AG04449 (cell line): ENCODE data around the gene ZNF443.
"Not testable (repeated sequence)": the region's sequence is repeated elsewhere in the genome, so short reads cannot be mapped to it uniquely, and the experiment has no call there.

Source experiments
- CTCF ChIA-PET: fragments of 350-600 bp; formaldehyde crosslinking; extraction: SDS; loops from one replicate; lab custom pipeline; 2021; ENCODE audit warnings: antibody characterized with exemption; lab: Yijun Ruan, JAX
- POLR2A ChIA-PET: fragments of 400-600, 350-600 bp; formaldehyde crosslinking; extraction: SDS; loops from one replicate; lab custom pipeline; 2020; ENCODE audit warnings: antibody characterized with exemption, inconsistent platforms; lab: Yijun Ruan, JAX
- DNase-seq: peaks from one replicate; pipeline ENCODE4 v3.0.0-alpha.2; 2010; ENCODE audit warnings: low read depth, low spot score
- H3K4me3 ChIP-seq: 2 replicates; pipeline ENCODE4 v1.5.1; 2011; ENCODE audit warnings: low read depth, mild to moderate bottlenecking, control low read depth, low read length
- CTCF ChIP-seq: IDR thresholded peaks from one replicate; pipeline ENCODE4 v1.5.1; 2011; ENCODE audit warnings: mild to moderate bottlenecking, moderate library complexity, low read length, control low read depth, inconsistent platforms; ENCODE audit not compliant: insufficient read depth; ENCODE audit errors: missing control alignments

The ZNF443 gene

GRCh38 chr19:12411893-12412292 lies 28.9 kb downstream of the ZNF443 start:
- POLR2A ChIA-PET = no interaction called here
- no peak for TF ChIP-seq CTCF
- CTCF ChIA-PET = no interaction called here
- H3K4me3 ChIP-seq = no peak overlapping the region
- DNase-seq = no peak

- DNase-seq = peak; percentile 59
- ChIA-PET CTCF (no interaction called here), POLR2A (interaction anchor here (1.2 kb wide), 1 partner anchor 67 kb away, joined by 3 read pairs; the partner anchor contains the start of gene ZNF563)
- no peak for TF ChIP-seq CTCF
- H3K4me3 ChIP-seq = peak within 1 kb of the TSS; percentile 80
Measured at GRCh38 chr19:12400633-12401502, 40.0 kb downstream of the ZNF443 start, which contains the start of gene ZNF799. Gene ZNF799, minus strand, starts transcription at chr19:12401271. Its CDS starts 201 bp downstream, at chr19:12401070.

GRCh38 chr19:12399901-12400632 lies 40.8 kb downstream of the ZNF443 start:
- CTCF ChIA-PET = interaction anchor here (1.1 kb wide), 1 partner anchor 34 kb away, joined by 3 read pairs; no protein-coding TSS in a partner anchor
- DNase-seq, POLR2A ChIA-PET: not testable (repeated sequence)
- H3K4me3 ChIP-seq = peak overlapping the region; percentile 80

GRCh38 chr19:12391148-12391547 lies 49.7 kb downstream of the ZNF443 start:
- DNase-seq, H3K4me3 ChIP-seq, CTCF ChIA-PET, POLR2A ChIA-PET: not testable (repeated sequence)

- H3K4me3 ChIP-seq, POLR2A ChIA-PET, DNase-seq, CTCF ChIA-PET: not testable (repeated sequence)
Measured at GRCh38 chr19:12386365-12386764, 54.5 kb downstream of the ZNF443 start.

GRCh38 chr19:12380444-12380737 lies 60.4 kb downstream of the ZNF443 start:
- POLR2A ChIA-PET = no interaction called here
- CTCF ChIA-PET = no interaction called here
- DNase-seq = no peak
- no peak for TF ChIP-seq CTCF
- H3K4me3 ChIP-seq = no peak overlapping the region

- DNase-seq = no peak
- no peak overlapping the region for H3K4me3 ChIP-seq
- CTCF ChIA-PET = no interaction called here
- POLR2A ChIA-PET = no interaction called here
- TF ChIP-seq CTCF = no peak
Measured at GRCh38 chr19:12379732-12380443, 60.9 kb downstream of the ZNF443 start.
